SH-SY5Y (cell line): Measurements from ENCODE around the gene YWHAE.

Source experiments
- GATA2 ChIP-seq: IDR thresholded peaks from 2 replicates; pipeline ENCODE4 v1.6.1; 2011; ENCODE audit warnings: mild to moderate bottlenecking, low read depth, low read length
- GATA3 ChIP-seq: IDR thresholded peaks from 2 replicates; pipeline ENCODE4 v1.6.1; 2011; ENCODE audit warnings: low read depth, mild to moderate bottlenecking, low read length, moderate library complexity

Gene YWHAE

GRCh38 chr17:1384905-1385435 is 15.1 kb downstream of the YWHAE start:
- TF ChIP-seq GATA3: no peak
- TF ChIP-seq GATA2: no peak

- TF ChIP-seq GATA2: no peak
- no peak for TF ChIP-seq GATA3
Observed at GRCh38 chr17:1379930-1380313, 20.1 kb downstream of the YWHAE start.

- TF ChIP-seq GATA2: no peak
- TF ChIP-seq GATA3: no peak
Observed at GRCh38 chr17:1379208-1379929, 20.7 kb downstream of the YWHAE start.

- no peak for TF ChIP-seq GATA3
- TF ChIP-seq GATA2: no peak
Observed at GRCh38 chr17:1377334-1377733, 22.7 kb downstream of the YWHAE start.

GRCh38 chr17:1376061-1376460 is 24.0 kb downstream of the YWHAE start:
- TF ChIP-seq GATA3: no peak
- TF ChIP-seq GATA2: no peak

GRCh38 chr17:1375615-1376014 is 24.4 kb downstream of the YWHAE start:
- TF ChIP-seq GATA2 (no peak), GATA3 (no peak)

GRCh38 chr17:1374431-1375177 is 25.4 kb downstream of the YWHAE start:
- no peak for TF ChIP-seq GATA3
- no peak for TF ChIP-seq GATA2

GRCh38 chr17:1373707-1374237 is 26.2 kb downstream of the YWHAE start:
- TF ChIP-seq GATA3: no peak
- no peak for TF ChIP-seq GATA2

GRCh38 chr17:1372618-1373017 is 27.4 kb downstream of the YWHAE start:
- TF ChIP-seq GATA2: no peak
- TF ChIP-seq GATA3: no peak

- TF ChIP-seq GATA3 (no peak), GATA2 (no peak)
Observed at GRCh38 chr17:1371893-1372590, 28.0 kb downstream of the YWHAE start.

GRCh38 chr17:1368588-1368987 is 31.4 kb downstream of the YWHAE start:
- TF ChIP-seq GATA2 (no peak), GATA3 (no peak)

- TF ChIP-seq GATA2 (no peak), GATA3 (no peak)
Observed at GRCh38 chr17:1367351-1367745, 32.7 kb downstream of the YWHAE start.

GRCh38 chr17:1366234-1366633 is 33.8 kb downstream of the YWHAE start:
- TF ChIP-seq GATA2 (no peak), GATA3 (no peak)

- TF ChIP-seq GATA2 (no peak), GATA3 (no peak)
Observed at GRCh38 chr17:1365445-1366039, 34.5 kb downstream of the YWHAE start.
